ENCODE results near the gene COG7. TPM values are rescaled to one million over a fixed set of nuclear protein-coding genes. Genes with fewer than 3 reads are reported as not detected.
"Not testable (repeated sequence)": the region's sequence is repeated elsewhere in the genome, so short reads cannot be mapped to it uniquely, and the experiment has no call there.

The COG7 gene
- polyA plus RNA-seq, 1 experiment, result 19.6 TPM

- no peak overlapping the region for H3K27ac ChIP-seq (ENCODE audit: low read depth, low read length)
- H3K4me3 ChIP-seq (ENCODE audit: low read depth, low read length), result no peak overlapping the region
- H3K27me3 ChIP-seq (ENCODE audit: control insufficient read depth, insufficient read depth, low read length), result no peaks in the 10 kb centered on the region
- TF ChIP-seq CTCF (IDR thresholded peaks at IDR 0.05; ENCODE audit: low read depth, low read length), result no peak
- DNase-seq (ENCODE audit: low read depth, low spot score), result no peak
- ChIA-PET CTCF (interaction anchor here (1.7 kb wide), 1 partner anchor 30 kb away, joined by 9 read pairs; no protein-coding TSS in a partner anchor), POLR2A (interaction anchor here (0.9 kb wide), 1 partner anchor 18 kb away, joined by 3 read pairs; no protein-coding TSS in a partner anchor)
- no peaks in the 10 kb centered on the region for H3K9me3 ChIP-seq (ENCODE audit: control insufficient read depth, insufficient read depth, low read length)
Measured at GRCh38 chr16:23464196-23464595, 11.2 kb upstream of the COG7 start.

- ChIA-PET CTCF (interaction anchor here (1.7 kb wide), 1 partner anchor 29 kb away, joined by 9 read pairs; no protein-coding TSS in a partner anchor), POLR2A (interaction anchor here (0.7 kb wide), 1 partner anchor 48 kb away, joined by 3 read pairs; no protein-coding TSS in a partner anchor)
- not testable (repeated sequence) for H3K27me3 ChIP-seq (ENCODE audit: control insufficient read depth, insufficient read depth, low read length); H3K4me3 ChIP-seq (ENCODE audit: low read depth, low read length); H3K9me3 ChIP-seq (ENCODE audit: control insufficient read depth, insufficient read depth, low read length); H3K27ac ChIP-seq (ENCODE audit: low read depth, low read length)
- peak; percentile 55 for DNase-seq (ENCODE audit: low read depth, low spot score)
Measured at GRCh38 chr16:23462994-23463393, 10.0 kb upstream of the COG7 start.

GRCh38 chr16:23453338-23454052, 506 bp upstream of the COG7 start:
- ChIA-PET CTCF (interaction anchor here (0.6 to 6.8 kb wide), 2 partner anchors 19 to 311 kb away, joined by 3 to 99 read pairs; no protein-coding TSS in a partner anchor), POLR2A (interaction anchor here (1.3 kb wide), 1 partner anchor 15 kb away, joined by 3 read pairs; no protein-coding TSS in a partner anchor)
- no peak for DNase-seq (ENCODE audit: low read depth, low spot score)
- peaks cover 3% of the 10 kb centered on the region; the same call in 1 of the 2 replicates for H3K9me3 ChIP-seq (ENCODE audit: control insufficient read depth, insufficient read depth, low read length)
- TF ChIP-seq CTCF (IDR thresholded peaks at IDR 0.05; ENCODE audit: low read depth, low read length), result no peak
- no peak overlapping the region for H3K27ac ChIP-seq (ENCODE audit: low read depth, low read length)
- H3K27me3 ChIP-seq (ENCODE audit: control insufficient read depth, insufficient read depth, low read length), result no peaks in the 10 kb centered on the region
- peak overlapping the region; percentile 96 for H3K4me3 ChIP-seq (ENCODE audit: low read depth, low read length)

GRCh38 chr16:23452221-23452571, 793 bp downstream of the COG7 start:
- no peak overlapping the region for H3K27ac ChIP-seq (ENCODE audit: low read depth, low read length)
- ChIA-PET CTCF (interaction anchor here (0.7 to 6.8 kb wide), 2 partner anchors 17 to 56 kb away, joined by 3 to 99 read pairs; no protein-coding TSS in a partner anchor), POLR2A (interaction anchor here (0.6 to 1.3 kb wide), 4 partner anchors 10 to 105 kb away, joined by 3 to 9 read pairs (median 4); partner anchors contain the start of genes EARS2 and UBFD1)
- no peaks in the 10 kb centered on the region for H3K27me3 ChIP-seq (ENCODE audit: control insufficient read depth, insufficient read depth, low read length)
- H3K9me3 ChIP-seq (ENCODE audit: control insufficient read depth, insufficient read depth, low read length), result peaks cover 3% of the 10 kb centered on the region; the same call in 1 of the 2 replicates
- no peak for TF ChIP-seq CTCF (IDR thresholded peaks at IDR 0.05; ENCODE audit: low read depth, low read length)
- peak overlapping the region; percentile 96 for H3K4me3 ChIP-seq (ENCODE audit: low read depth, low read length)
- no peak for DNase-seq (ENCODE audit: low read depth, low spot score)

GRCh38 chr16:23448392-23448791, 4.6 kb downstream of the COG7 start:
- ChIA-PET CTCF (interaction anchor here (0.5 to 6.8 kb wide), 4 partner anchors 13 to 1894 kb away, joined by 3 to 99 read pairs (median 3); no protein-coding TSS in a partner anchor), POLR2A (no interaction called here)
- no peak for TF ChIP-seq CTCF (IDR thresholded peaks at IDR 0.05; ENCODE audit: low read depth, low read length)
- peaks cover 3% of the 10 kb centered on the region; the same call in 1 of the 2 replicates for H3K9me3 ChIP-seq (ENCODE audit: control insufficient read depth, insufficient read depth, low read length)
- no peaks in the 10 kb centered on the region for H3K27me3 ChIP-seq (ENCODE audit: control insufficient read depth, insufficient read depth, low read length)
- H3K27ac ChIP-seq (ENCODE audit: low read depth, low read length), result no peak overlapping the region
- no peak overlapping the region for H3K4me3 ChIP-seq (ENCODE audit: low read depth, low read length)
- no peak for DNase-seq (ENCODE audit: low read depth, low spot score)

GRCh38 chr16:23437542-23437941, 15.4 kb downstream of the COG7 start:
- H3K4me3 ChIP-seq (ENCODE audit: low read depth, low read length); POLR2A ChIA-PET: not testable (repeated sequence)
- CTCF ChIA-PET, result interaction anchor here (0.5 to 5.5 kb wide), 6 partner anchors 12 to 539 kb away, joined by 3 to 197 read pairs (median 36); partner anchors contain the start of gene SCNN1G

More at GRCh38 chr16:23437542-23437941, 15.4 kb downstream of the COG7 start:
- not testable (repeated sequence) for H3K9me3 ChIP-seq (ENCODE audit: control insufficient read depth, insufficient read depth, low read length); H3K27me3 ChIP-seq (ENCODE audit: control insufficient read depth, insufficient read depth, low read length); DNase-seq (ENCODE audit: low read depth, low spot score); H3K27ac ChIP-seq (ENCODE audit: low read depth, low read length)
